ENCODE measurements around the gene CSNK1G2. TPM values are rescaled to one million over a fixed set of nuclear protein-coding genes. Genes with fewer than 3 reads are reported as not detected.

The CSNK1G2 gene
- total RNA-seq, 1 experiment from 2014 or later, result 126 TPM

DNA sequence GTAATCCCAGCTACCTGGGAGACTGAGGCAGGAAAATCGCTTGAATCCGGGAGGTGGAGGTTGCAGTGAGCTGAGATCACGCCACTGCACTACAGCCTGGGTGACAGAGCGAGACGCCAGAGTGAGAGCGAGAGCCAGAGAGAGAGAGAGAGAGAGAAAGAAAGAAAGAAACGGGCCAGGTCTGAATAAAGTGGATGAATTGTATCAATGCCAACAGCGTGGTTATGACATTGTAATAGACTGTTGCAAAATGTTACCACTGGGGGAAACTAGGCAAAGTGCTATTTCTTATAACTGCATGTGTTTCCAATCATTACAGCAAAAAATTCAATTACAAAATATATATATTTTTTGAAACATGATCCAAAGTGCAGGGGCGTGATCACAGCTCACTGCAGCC lies 86.4 kb downstream of the CSNK1G2 start:
- ATAC-seq (no peak), DNase-seq (ENCODE audit: low spot score) (no peak)
- H3K9me3 Mint-ChIP-seq, result peaks cover 9% of the 10 kb centered on the region; the same call in 1 of the 2 replicates
- H3K4me3 Mint-ChIP-seq, result no peak overlapping the region
- TF ChIP-seq, protein P1, sequence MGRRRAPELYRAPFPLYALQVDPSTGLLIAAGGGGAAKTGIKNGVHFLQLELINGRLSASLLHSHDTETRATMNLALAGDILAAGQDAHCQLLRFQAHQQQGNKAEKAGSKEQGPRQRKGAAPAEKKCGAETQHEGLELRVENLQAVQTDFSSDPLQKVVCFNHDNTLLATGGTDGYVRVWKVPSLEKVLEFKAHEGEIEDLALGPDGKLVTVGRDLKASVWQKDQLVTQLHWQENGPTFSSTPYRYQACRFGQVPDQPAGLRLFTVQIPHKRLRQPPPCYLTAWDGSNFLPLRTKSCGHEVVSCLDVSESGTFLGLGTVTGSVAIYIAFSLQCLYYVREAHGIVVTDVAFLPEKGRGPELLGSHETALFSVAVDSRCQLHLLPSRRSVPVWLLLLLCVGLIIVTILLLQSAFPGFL (CRISPR knock-in tag; IDR thresholded peaks at IDR 0.05; ENCODE audit: borderline replicate concordance), result no peak
- TF ChIP-seq EMX1 (CRISPR knock-in tag; IDR thresholded peaks at IDR 0.05) (no peak), CBFB (CRISPR knock-in tag; IDR thresholded peaks at IDR 0.05; ENCODE audit: low read depth) (no peak), ZNF121 (CRISPR knock-in tag; IDR thresholded peaks at IDR 0.05) (no peak), ZNF423 (CRISPR knock-in tag; IDR thresholded peaks at IDR 0.05) (no peak), ZNF416 (CRISPR knock-in tag; IDR thresholded peaks at IDR 0.05) (no peak), SP1 (CRISPR knock-in tag; conservative IDR thresholded peaks at IDR 0.05) (no peak), PRRX2 (CRISPR knock-in tag; IDR thresholded peaks at IDR 0.05) (no peak), FOXP1 (CRISPR knock-in tag; IDR thresholded peaks at IDR 0.05; ENCODE audit: borderline replicate concordance) (no peak)
- TF ChIP-seq, protein P2, sequence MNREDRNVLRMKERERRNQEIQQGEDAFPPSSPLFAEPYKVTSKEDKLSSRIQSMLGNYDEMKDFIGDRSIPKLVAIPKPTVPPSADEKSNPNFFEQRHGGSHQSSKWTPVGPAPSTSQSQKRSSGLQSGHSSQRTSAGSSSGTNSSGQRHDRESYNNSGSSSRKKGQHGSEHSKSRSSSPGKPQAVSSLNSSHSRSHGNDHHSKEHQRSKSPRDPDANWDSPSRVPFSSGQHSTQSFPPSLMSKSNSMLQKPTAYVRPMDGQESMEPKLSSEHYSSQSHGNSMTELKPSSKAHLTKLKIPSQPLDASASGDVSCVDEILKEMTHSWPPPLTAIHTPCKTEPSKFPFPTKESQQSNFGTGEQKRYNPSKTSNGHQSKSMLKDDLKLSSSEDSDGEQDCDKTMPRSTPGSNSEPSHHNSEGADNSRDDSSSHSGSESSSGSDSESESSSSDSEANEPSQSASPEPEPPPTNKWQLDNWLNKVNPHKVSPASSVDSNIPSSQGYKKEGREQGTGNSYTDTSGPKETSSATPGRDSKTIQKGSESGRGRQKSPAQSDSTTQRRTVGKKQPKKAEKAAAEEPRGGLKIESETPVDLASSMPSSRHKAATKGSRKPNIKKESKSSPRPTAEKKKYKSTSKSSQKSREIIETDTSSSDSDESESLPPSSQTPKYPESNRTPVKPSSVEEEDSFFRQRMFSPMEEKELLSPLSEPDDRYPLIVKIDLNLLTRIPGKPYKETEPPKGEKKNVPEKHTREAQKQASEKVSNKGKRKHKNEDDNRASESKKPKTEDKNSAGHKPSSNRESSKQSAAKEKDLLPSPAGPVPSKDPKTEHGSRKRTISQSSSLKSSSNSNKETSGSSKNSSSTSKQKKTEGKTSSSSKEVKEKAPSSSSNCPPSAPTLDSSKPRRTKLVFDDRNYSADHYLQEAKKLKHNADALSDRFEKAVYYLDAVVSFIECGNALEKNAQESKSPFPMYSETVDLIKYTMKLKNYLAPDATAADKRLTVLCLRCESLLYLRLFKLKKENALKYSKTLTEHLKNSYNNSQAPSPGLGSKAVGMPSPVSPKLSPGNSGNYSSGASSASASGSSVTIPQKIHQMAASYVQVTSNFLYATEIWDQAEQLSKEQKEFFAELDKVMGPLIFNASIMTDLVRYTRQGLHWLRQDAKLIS (CRISPR knock-in tag; IDR thresholded peaks at IDR 0.05; ENCODE audit: borderline replicate concordance), result no peak
- TF ChIP-seq, protein P3, sequence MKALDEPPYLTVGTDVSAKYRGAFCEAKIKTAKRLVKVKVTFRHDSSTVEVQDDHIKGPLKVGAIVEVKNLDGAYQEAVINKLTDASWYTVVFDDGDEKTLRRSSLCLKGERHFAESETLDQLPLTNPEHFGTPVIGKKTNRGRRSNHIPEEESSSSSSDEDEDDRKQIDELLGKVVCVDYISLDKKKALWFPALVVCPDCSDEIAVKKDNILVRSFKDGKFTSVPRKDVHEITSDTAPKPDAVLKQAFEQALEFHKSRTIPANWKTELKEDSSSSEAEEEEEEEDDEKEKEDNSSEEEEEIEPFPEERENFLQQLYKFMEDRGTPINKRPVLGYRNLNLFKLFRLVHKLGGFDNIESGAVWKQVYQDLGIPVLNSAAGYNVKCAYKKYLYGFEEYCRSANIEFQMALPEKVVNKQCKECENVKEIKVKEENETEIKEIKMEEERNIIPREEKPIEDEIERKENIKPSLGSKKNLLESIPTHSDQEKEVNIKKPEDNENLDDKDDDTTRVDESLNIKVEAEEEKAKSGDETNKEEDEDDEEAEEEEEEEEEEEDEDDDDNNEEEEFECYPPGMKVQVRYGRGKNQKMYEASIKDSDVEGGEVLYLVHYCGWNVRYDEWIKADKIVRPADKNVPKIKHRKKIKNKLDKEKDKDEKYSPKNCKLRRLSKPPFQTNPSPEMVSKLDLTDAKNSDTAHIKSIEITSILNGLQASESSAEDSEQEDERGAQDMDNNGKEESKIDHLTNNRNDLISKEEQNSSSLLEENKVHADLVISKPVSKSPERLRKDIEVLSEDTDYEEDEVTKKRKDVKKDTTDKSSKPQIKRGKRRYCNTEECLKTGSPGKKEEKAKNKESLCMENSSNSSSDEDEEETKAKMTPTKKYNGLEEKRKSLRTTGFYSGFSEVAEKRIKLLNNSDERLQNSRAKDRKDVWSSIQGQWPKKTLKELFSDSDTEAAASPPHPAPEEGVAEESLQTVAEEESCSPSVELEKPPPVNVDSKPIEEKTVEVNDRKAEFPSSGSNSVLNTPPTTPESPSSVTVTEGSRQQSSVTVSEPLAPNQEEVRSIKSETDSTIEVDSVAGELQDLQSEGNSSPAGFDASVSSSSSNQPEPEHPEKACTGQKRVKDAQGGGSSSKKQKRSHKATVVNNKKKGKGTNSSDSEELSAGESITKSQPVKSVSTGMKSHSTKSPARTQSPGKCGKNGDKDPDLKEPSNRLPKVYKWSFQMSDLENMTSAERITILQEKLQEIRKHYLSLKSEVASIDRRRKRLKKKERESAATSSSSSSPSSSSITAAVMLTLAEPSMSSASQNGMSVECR (CRISPR knock-in tag; IDR thresholded peaks at IDR 0.05; ENCODE audit: borderline replicate concordance), result no peak
- TF ChIP-seq, protein P4, sequence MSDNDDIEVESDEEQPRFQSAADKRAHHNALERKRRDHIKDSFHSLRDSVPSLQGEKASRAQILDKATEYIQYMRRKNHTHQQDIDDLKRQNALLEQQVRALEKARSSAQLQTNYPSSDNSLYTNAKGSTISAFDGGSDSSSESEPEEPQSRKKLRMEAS (CRISPR knock-in tag; IDR thresholded peaks at IDR 0.05), result no peak
- TF ChIP-seq, protein P5, sequence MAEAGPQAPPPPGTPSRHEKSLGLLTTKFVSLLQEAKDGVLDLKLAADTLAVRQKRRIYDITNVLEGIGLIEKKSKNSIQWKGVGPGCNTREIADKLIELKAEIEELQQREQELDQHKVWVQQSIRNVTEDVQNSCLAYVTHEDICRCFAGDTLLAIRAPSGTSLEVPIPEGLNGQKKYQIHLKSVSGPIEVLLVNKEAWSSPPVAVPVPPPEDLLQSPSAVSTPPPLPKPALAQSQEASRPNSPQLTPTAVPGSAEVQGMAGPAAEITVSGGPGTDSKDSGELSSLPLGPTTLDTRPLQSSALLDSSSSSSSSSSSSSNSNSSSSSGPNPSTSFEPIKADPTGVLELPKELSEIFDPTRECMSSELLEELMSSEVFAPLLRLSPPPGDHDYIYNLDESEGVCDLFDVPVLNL (CRISPR knock-in tag; IDR thresholded peaks at IDR 0.05; ENCODE audit: borderline replicate concordance, low read depth), result no peak
- TF ChIP-seq, protein P6, sequence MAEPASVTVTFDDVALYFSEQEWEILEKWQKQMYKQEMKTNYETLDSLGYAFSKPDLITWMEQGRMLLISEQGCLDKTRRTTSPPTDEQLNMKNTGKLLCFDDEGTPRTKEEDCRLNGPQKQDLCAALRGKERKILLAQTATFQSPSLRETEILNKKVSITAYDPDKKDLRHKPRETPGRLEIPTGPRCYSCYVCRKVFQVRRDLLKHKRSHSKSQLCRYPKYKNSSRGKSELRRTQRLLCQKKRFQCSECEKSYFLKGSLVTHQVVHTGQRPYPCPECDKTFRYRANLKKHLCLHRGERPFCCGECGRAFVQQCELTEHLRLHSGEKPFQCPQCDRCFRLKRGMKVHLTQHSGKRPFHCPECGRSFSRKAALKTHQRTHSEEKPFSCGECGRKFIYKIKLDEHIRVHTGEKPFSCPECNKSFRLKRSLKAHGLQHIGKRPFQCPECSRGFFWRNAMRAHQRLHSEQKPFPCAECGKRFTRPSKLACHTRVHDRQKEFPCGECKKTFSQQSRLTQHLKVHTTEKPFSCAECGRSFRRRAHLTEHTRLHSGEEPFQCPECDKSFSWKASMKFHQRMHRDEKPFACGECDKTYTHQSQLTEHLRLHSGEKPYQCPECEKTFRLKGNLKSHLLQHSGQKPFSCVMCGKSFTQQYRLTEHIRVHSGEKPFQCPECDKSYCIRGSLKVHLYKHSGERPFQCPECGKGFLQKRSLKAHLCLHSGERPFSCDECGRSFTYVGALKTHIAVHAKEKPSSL (CRISPR knock-in tag; conservative IDR thresholded peaks at IDR 0.05), result no peak
- ChIA-PET POLR2A (no interaction called here), CTCF (no interaction called here)
- H3K4me1 Mint-ChIP-seq, result peaks cover 9% of the 10 kb centered on the region
- peaks cover 10% of the 10 kb centered on the region for H3K36me3 Mint-ChIP-seq
- no peak overlapping the region for H3K27ac Mint-ChIP-seq
- H3K27me3 Mint-ChIP-seq (ENCODE audit: low read depth), result peaks cover 13% of the 10 kb centered on the region

Other genes starting within 250 kb of the CSNK1G2 start
- 0.04 TPM in 1 of 3 replicates, not detected in the others for gene ONECUT3, start 187.7 kb upstream of the CSNK1G2 start, total RNA-seq (2021)
- 5.5 to 8.2 TPM (median 8.0 TPM) in 3 replicates for gene ATP8B3, start 128.9 kb upstream of the CSNK1G2 start, total RNA-seq (2021)
- 48.9 to 61.1 TPM (median 50.1 TPM) in 3 replicates for gene REXO1, start 92.7 kb upstream of the CSNK1G2 start, total RNA-seq (2021)
- gene KLF16, start 77.6 kb upstream of the CSNK1G2 start, total RNA-seq (2021), result 54.4 to 64.0 TPM (median 55.4 TPM) in 3 replicates
- gene ABHD17A, start 55.7 kb upstream of the CSNK1G2 start, total RNA-seq (2021), result 55.0 to 60.7 TPM (median 57.3 TPM) in 3 replicates
- 15.0 to 20.3 TPM (median 15.9 TPM) in 3 replicates for gene ADAT3, start 35.8 kb upstream of the CSNK1G2 start, total RNA-seq (2021)
- gene SCAMP4, start 35.8 kb upstream of the CSNK1G2 start, total RNA-seq (2021), result 81.3 to 86.1 TPM (median 86.1 TPM) in 3 replicates
- gene BTBD2, start 74.5 kb downstream of the CSNK1G2 start, total RNA-seq (2021), result 106 to 148 TPM (median 145 TPM) in 3 replicates
- gene MKNK2, start 110.1 kb downstream of the CSNK1G2 start, total RNA-seq (2021), result 150 to 165 TPM (median 163 TPM) in 3 replicates
- 8.1 to 9.8 TPM (median 9.6 TPM) in 3 replicates for gene MOB3A, start 155.2 kb downstream of the CSNK1G2 start, total RNA-seq (2021)
- 0.73 to 1.9 TPM (median 1.8 TPM) in 3 replicates for gene IZUMO4, start 155.7 kb downstream of the CSNK1G2 start, total RNA-seq (2021)
- 160 to 190 TPM (median 163 TPM) in 3 replicates for gene AP3D1, start 210.4 kb downstream of the CSNK1G2 start, total RNA-seq (2021)
- 99.2 to 111 TPM (median 103 TPM) in 3 replicates for gene DOT1L, start 222.8 kb downstream of the CSNK1G2 start, total RNA-seq (2021)

All from WTC11 (cell line).